ENCODE results near the gene PRSS21.
A peak's percentile ranks its signal among the peaks of the same experiment; 100 is the strongest.

The PRSS21 gene

GRCh38 chr16:2816751-2817339 lies at the start of gene PRSS21:
Gene PRSS21 (plus strand): TSS chr16:2817237. CDS start chr16:2817269, 32 bp downstream.
- no peak for DNase-seq (ENCODE audit: low spot score)
- Mint-ChIP-seq H3K9me3 (no peaks in the 10 kb centered on the region), H3K4me1 (ENCODE audit: low read depth) (no peaks in the 10 kb centered on the region), H3K27me3 (ENCODE audit: low read depth) (no peaks in the 10 kb centered on the region), H3K4me3 (no peak within 1 kb of the TSS), H3K36me3 (ENCODE audit: low read depth) (no peaks in the 10 kb centered on the region), H3K27ac (no peak within 1 kb of the TSS)

DNA sequence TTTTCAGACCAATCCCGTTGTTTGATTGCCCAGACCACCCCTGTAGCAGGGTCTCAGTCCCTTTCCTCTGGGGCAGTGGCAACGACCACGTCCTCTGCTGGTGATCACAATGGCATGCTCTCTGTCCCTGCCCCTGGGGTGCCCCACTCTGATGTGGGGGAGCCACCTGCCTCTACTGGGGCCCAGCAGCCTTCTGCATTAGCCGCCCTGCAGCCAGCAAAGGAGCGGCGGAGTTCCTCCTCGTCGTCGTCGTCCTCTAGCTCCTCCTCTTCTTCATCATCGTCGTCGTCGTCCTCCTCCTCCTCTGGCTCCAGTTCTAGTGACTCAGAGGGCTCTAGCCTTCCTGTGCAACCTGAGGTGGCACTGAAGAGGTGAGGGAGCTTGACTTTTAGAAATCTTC lies 49.1 kb upstream of the PRSS21 start:
- H3K4me3 Mint-ChIP-seq = no peak overlapping the region
- no peaks in the 10 kb centered on the region for H3K27me3 Mint-ChIP-seq (ENCODE audit: low read depth)
- H3K27ac Mint-ChIP-seq = no peak overlapping the region
- peaks cover 80% of the 10 kb centered on the region for H3K36me3 Mint-ChIP-seq (ENCODE audit: low read depth)
- H3K9me3 Mint-ChIP-seq = no peaks in the 10 kb centered on the region
- H3K4me1 Mint-ChIP-seq (ENCODE audit: low read depth) = peaks cover 2% of the 10 kb centered on the region
- no peak for DNase-seq (ENCODE audit: low spot score)

- Mint-ChIP-seq H3K27me3 (ENCODE audit: low read depth) (no peaks in the 10 kb centered on the region), H3K9me3 (no peaks in the 10 kb centered on the region), H3K27ac (no peak overlapping the region), H3K4me3 (no peak overlapping the region), H3K36me3 (ENCODE audit: low read depth) (peaks cover 74% of the 10 kb centered on the region), H3K4me1 (ENCODE audit: low read depth) (peaks cover 2% of the 10 kb centered on the region)
- DNase-seq (ENCODE audit: low spot score) = no peak
Observed at GRCh38 chr16:2768403-2769089, 48.5 kb upstream of the PRSS21 start.

DNA sequence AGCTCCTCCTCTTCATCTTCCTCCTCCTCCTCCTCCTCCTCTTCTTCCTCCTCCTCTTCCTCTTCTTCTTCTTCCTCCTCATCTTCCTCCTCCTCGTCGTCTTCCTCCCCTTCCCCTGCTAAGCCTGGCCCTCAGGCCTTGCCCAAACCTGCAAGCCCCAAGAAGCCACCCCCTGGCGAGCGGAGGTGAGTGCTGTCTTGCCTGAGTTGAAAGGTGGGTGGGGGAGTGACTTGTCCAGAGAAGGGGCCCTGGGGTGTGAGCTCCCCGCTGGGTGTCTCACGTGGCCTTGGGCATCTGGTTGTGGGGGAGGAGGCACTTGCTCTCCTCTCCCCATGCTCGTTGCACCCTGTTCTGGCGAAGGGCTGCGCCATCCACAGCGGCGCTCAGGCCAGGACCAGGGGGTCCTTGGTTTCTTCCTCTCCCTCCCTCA lies 47.9 kb upstream of the PRSS21 start:
- Mint-ChIP-seq H3K36me3 (ENCODE audit: low read depth) (peaks cover 68% of the 10 kb centered on the region), H3K9me3 (no peaks in the 10 kb centered on the region), H3K4me1 (ENCODE audit: low read depth) (peaks cover 2% of the 10 kb centered on the region), H3K27ac (no peak overlapping the region), H3K4me3 (no peak overlapping the region), H3K27me3 (ENCODE audit: low read depth) (no peaks in the 10 kb centered on the region)
- no peak for DNase-seq (ENCODE audit: low spot score)

GRCh38 chr16:2769675-2770056 lies 47.4 kb upstream of the PRSS21 start:
- no peak for DNase-seq (ENCODE audit: low spot score)
- Mint-ChIP-seq H3K9me3 (no peaks in the 10 kb centered on the region), H3K27ac (no peak overlapping the region), H3K36me3 (ENCODE audit: low read depth) (peaks cover 63% of the 10 kb centered on the region), H3K4me3 (no peak overlapping the region), H3K4me1 (ENCODE audit: low read depth) (peaks cover 2% of the 10 kb centered on the region), H3K27me3 (ENCODE audit: low read depth) (no peaks in the 10 kb centered on the region)

DNA sequence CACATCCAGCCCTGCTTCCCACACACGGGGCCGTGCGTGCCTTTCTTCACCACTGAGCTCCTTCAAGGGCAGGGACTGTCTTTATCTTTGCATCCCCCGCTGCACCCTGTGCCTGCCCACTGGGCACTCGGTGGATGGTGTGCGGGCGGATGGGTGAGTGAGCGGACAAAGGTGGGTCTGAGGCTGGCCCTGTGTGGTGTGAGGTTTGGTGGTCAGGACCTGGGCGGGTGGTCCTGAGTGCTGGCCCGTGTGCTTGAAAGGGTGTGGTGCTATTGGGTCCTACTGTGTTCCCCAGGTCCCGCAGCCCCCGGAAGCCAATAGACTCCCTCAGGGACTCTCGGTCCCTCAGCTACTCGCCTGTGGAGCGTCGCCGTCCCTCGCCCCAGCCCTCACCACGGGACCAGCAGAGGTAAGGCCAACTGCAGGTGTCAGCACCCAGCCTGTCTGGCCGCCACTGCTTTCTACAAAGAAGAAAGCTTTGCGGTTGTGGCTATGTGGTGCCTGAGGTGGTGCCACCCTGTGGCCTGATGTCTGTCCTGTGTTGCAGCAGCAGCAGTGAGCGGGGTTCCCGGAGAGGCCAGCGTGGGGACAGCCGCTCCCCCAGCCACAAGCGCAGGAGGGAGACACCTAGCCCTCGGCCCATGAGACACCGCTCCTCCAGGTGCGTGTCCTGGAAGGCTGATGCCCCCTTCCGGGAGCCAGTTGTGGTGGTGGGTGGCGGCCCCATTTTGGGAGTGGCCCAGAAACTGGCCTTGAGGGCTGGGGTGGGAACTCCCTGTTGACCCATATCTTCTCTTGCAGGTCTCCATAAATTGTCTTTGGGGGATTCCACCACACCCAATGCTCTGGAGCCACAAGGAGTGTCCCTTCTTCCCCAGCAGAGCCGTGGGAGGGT lies 46.7 kb upstream of the PRSS21 start:
- H3K4me1 Mint-ChIP-seq (ENCODE audit: low read depth) = peaks cover 4% of the 10 kb centered on the region
- H3K27me3 Mint-ChIP-seq (ENCODE audit: low read depth) = no peaks in the 10 kb centered on the region
- no peak overlapping the region for H3K27ac Mint-ChIP-seq
- peaks cover 57% of the 10 kb centered on the region for H3K36me3 Mint-ChIP-seq (ENCODE audit: low read depth)
- no peak overlapping the region for H3K4me3 Mint-ChIP-seq
- no peak for DNase-seq (ENCODE audit: low spot score)
- no peaks in the 10 kb centered on the region for H3K9me3 Mint-ChIP-seq

DNA sequence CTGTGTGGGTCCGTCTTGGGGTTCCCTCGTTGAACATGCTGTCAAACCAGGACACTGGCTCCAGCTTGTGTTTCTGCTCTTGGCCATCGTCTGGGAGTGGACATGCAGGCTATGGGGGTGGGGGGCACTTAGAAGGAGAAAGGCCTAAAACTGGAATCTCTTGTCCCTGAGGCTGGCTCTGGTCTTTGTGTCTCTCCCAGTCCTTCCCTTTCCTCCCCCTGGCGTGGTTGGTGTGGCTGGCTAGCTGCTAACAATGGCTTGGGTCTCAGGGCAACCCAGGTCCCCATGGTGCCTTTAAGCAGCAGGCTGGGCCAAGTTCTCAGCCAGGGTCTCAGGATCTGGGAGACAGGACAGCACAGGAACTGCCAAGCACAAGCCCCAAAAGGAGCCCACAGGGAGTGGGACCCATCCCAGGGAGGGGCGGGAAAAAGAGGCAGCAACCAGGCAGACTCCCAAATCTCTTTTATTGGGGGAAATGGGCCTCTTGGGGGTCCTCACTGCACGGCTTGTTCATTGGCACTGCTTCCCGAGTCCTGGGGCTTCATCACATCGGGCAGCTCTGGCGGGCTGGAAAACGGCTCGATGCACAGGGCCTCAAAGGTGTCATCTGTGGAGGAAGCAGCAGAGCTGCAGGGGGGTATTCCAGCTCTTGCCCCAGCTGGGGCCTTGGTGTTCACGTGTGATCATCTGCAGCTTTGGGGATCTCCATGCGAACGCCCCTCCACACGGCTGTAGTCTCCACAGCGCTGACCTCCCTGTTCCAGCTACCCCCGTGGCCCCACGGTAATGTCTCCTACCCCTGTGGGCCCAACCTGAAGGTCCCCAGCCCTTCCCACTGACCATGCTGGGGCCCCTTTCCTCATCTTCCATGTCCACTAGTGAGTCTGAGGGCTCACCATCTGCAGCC lies 45.3 kb upstream of the PRSS21 start:
- H3K36me3 Mint-ChIP-seq (ENCODE audit: low read depth) = peaks cover 43% of the 10 kb centered on the region
- DNase-seq (ENCODE audit: low spot score) = no peak

DNA sequence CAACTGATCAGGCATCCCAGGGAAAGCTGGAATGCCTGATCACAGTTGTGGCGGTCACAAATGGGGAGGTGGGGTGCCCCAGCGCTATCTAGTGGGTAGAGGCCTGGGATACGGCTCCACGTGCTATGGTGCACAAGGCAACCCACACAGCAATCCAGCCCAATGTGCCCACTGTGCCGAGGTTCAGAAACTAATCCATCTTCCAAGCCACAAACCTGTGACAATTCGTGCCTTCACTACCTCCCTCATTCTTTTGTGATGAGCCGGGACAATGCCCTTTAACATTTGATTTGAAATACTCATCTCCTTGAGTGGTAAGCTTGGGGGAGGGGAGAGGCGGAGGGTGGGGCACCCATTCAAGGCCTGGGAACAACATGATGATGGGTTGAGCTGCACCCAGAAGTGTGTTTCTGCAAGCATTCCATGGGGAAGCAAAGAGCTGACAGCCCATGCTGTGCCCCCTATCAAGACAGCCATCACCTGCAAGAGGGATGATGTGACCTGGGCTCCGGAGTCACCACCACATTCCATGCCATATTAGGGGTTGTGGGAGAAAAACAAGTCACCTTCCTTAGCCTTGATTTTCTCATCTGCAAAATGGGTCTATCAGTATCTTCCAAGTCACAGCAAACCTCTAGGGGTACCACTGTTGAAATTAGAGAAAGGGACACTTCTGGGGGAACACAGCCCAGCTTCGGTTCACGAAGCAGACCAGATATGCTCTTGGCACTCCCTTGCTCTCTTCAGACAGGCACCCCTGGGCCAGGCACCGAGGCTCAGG lies 43.7 kb upstream of the PRSS21 start:
- H3K36me3 Mint-ChIP-seq (ENCODE audit: low read depth) = peaks cover 38% of the 10 kb centered on the region
- peaks cover 18% of the 10 kb centered on the region for H3K4me1 Mint-ChIP-seq (ENCODE audit: low read depth)
- no peaks in the 10 kb centered on the region for H3K27me3 Mint-ChIP-seq (ENCODE audit: low read depth)
- DNase-seq (ENCODE audit: low spot score) = no peak
- no peaks in the 10 kb centered on the region for H3K9me3 Mint-ChIP-seq
- no peak overlapping the region for H3K4me3 Mint-ChIP-seq
- H3K27ac Mint-ChIP-seq = no peak overlapping the region

More for the DNA sequence above, 45.3 kb upstream of the PRSS21 start:
- no peak overlapping the region for H3K4me3 Mint-ChIP-seq
- no peaks in the 10 kb centered on the region for H3K27me3 Mint-ChIP-seq (ENCODE audit: low read depth)
- peaks cover 14% of the 10 kb centered on the region for H3K4me1 Mint-ChIP-seq (ENCODE audit: low read depth)
- no peak overlapping the region for H3K27ac Mint-ChIP-seq
- no peaks in the 10 kb centered on the region for H3K9me3 Mint-ChIP-seq

DNA sequence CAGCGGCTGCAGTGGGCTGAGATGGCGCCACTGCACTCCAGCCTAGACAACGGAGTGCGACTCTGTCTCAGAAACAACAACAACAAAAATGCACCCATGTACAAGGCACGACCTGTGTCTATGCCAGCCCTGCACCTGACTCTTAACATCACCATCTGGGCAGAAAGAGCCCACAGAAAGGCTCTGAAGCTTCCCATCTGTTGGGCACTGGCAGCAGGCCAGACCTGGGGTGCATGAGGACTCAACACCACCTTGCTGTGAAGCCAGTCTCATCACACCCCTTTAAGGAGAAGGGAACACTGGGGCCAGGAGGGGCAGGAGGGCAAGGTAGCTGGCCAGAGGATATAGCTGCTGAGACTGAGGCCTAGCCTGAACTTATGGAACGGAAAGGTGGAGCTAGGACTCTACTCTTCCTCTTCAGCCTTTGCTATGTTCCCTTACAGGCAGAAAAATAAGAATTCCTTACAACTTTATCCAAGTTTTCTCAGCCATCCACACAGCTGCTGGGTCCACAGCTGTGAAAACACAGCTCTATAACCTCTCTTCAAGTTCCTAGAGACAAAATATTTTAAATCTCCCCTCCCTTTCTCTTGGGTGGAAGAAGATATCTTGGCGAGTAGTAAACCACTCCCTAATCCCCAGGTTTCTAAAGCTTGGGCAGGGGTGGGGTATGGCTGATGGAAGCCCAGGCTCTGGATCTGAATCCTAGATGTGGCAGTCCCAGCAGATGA lies 42.7 kb upstream of the PRSS21 start:
- Mint-ChIP-seq H3K9me3 (no peaks in the 10 kb centered on the region), H3K36me3 (ENCODE audit: low read depth) (peaks cover 31% of the 10 kb centered on the region), H3K4me3 (no peak overlapping the region), H3K27me3 (ENCODE audit: low read depth) (no peaks in the 10 kb centered on the region), H3K4me1 (ENCODE audit: low read depth) (peaks cover 22% of the 10 kb centered on the region), H3K27ac (no peak overlapping the region)
- DNase-seq (ENCODE audit: low spot score) = no peak

GRCh38 chr16:2775131-2775716 lies 41.8 kb upstream of the PRSS21 start:
- Mint-ChIP-seq H3K27me3 (ENCODE audit: low read depth) (no peaks in the 10 kb centered on the region), H3K9me3 (no peaks in the 10 kb centered on the region), H3K4me1 (ENCODE audit: low read depth) (peaks cover 22% of the 10 kb centered on the region), H3K36me3 (ENCODE audit: low read depth) (peaks cover 22% of the 10 kb centered on the region), H3K27ac (peak overlapping the region; percentile 55), H3K4me3 (peak overlapping the region; percentile 50)
- no peak for DNase-seq (ENCODE audit: low spot score)

DNA sequence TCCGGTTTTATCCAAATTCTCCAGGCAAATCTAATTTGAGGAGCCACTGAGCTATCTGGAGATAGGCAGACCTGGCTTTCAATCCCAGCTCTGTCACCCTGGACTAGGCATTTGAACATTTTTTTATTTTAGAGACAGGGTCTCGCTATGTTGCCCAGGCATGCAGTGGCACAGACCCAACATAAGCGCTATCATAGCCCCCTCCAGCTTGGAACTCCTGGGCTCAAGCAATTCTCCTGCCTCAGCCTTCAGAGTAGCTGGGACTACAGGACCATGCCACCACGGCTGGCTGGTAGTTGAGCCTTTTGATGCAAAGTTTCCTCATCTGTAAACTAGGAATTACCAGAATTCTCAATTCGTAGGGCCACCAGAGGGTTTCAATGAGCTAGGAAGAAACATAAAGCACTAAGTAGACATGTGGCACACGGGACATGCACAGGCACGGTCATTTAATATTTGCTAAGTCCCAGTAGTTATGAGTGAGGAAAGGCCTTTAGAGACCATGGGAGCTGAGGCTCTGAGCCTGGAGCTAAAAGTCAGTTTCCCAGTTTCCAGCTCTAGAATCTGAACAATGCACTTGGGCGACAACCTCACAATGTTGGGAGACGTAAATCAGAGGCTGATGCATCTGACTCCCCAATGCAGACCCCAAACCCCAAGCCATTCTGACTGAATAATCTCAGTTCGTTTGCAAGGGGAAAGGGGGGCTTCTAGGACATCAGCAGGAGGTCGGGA lies 41.1 kb upstream of the PRSS21 start:
- H3K4me1 Mint-ChIP-seq (ENCODE audit: low read depth) = peaks cover 22% of the 10 kb centered on the region
- no peaks in the 10 kb centered on the region for H3K9me3 Mint-ChIP-seq
- peak overlapping the region; percentile 86 for H3K4me3 Mint-ChIP-seq
- DNase-seq (ENCODE audit: low spot score) = no peak
- peak overlapping the region; percentile 85 for H3K27ac Mint-ChIP-seq
- no peaks in the 10 kb centered on the region for H3K27me3 Mint-ChIP-seq (ENCODE audit: low read depth)
- peaks cover 18% of the 10 kb centered on the region for H3K36me3 Mint-ChIP-seq (ENCODE audit: low read depth)
